ELF-1 (cell line): ENCODE measurements around the gene SIMC1.
"Not testable (repeated sequence)": the region's sequence is repeated elsewhere in the genome, so short reads cannot be mapped to it uniquely, and the experiment has no call there.

Source experiments
- DNase-seq: peaks from one replicate; pipeline ENCODE4 v3.0.0-alpha.2; 2016; ENCODE audit warnings: low read depth, low spot score

The SIMC1 gene

GRCh38 chr5:176237971-176238644 lies at the start of gene SIMC1:
Gene SIMC1, plus strand, starts transcription at chr5:176238424. Its CDS starts 85 bp downstream, at chr5:176238509.
- peak; percentile 48 for DNase-seq

- no peak for DNase-seq
These were observed 49.6 kb upstream of the SIMC1 start for GRCh38 chr5:176188506-176189193.

GRCh38 chr5:176189857-176190256 lies 48.4 kb upstream of the SIMC1 start:
- no peak for DNase-seq

- no peak for DNase-seq
These were observed 47.1 kb upstream of the SIMC1 start for GRCh38 chr5:176190886-176191755.

GRCh38 chr5:176192094-176192721 lies 46.0 kb upstream of the SIMC1 start:
- DNase-seq, result no peak

- not testable (repeated sequence) for DNase-seq
These were observed 45.5 kb upstream of the SIMC1 start for GRCh38 chr5:176192722-176193117.

GRCh38 chr5:176193636-176194035 lies 44.6 kb upstream of the SIMC1 start:
- not testable (repeated sequence) for DNase-seq

- not testable (repeated sequence) for DNase-seq
These were observed 43.8 kb upstream of the SIMC1 start for GRCh38 chr5:176194238-176195083.

GRCh38 chr5:176195084-176195413 lies 43.2 kb upstream of the SIMC1 start:
- DNase-seq, result not testable (repeated sequence)

- not testable (repeated sequence) for DNase-seq
These were observed 42.6 kb upstream of the SIMC1 start for GRCh38 chr5:176195487-176196207.

- not testable (repeated sequence) for DNase-seq
These were observed 41.4 kb upstream of the SIMC1 start for GRCh38 chr5:176196781-176197180.

GRCh38 chr5:176197234-176197858 lies 40.9 kb upstream of the SIMC1 start:
- DNase-seq, result peak; percentile 65

- not testable (repeated sequence) for DNase-seq
These were observed 39.9 kb upstream of the SIMC1 start for GRCh38 chr5:176198299-176198698.

- not testable (repeated sequence) for DNase-seq
These were observed 39.1 kb upstream of the SIMC1 start for GRCh38 chr5:176198991-176199733.

- not testable (repeated sequence) for DNase-seq
These were observed 38.3 kb upstream of the SIMC1 start for GRCh38 chr5:176199803-176200399.

- no peak for DNase-seq
These were observed 36.4 kb upstream of the SIMC1 start for GRCh38 chr5:176201811-176202210.

- no peak for DNase-seq
These were observed 35.1 kb upstream of the SIMC1 start for GRCh38 chr5:176203086-176203485.

- DNase-seq, result not testable (repeated sequence)
These were observed 34.7 kb upstream of the SIMC1 start for GRCh38 chr5:176203535-176203934.
